ENCODE measurements around the gene ZKSCAN8. TPM values are rescaled to one million over a fixed set of nuclear protein-coding genes. Genes with fewer than 3 reads are reported as not detected.

Gene ZKSCAN8
- total and polyA plus RNA-seq, 10 donors = 3.1 to 33.0 (median 24.9) TPM

DNA sequence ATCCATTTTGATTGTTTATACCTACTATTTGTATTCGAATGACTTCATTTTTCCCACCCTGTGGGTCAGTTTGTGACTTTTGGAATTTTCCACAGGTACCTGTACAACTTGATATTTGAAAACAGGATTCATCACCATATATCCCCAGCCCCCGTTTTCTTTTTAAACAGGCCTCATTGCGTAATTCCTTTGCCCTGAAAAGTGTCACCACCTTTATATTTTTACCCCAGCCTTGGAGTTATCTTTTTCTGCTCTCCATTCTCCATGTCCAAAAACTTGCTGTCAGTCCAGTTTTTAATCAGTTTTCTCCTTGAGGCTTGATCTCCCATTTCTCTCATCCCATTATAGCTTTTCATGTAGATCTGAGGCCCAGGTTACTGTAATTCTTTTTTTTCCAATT lies 16.6 kb downstream of the ZKSCAN8 start:
- TF ChIP-seq, protein P1, sequence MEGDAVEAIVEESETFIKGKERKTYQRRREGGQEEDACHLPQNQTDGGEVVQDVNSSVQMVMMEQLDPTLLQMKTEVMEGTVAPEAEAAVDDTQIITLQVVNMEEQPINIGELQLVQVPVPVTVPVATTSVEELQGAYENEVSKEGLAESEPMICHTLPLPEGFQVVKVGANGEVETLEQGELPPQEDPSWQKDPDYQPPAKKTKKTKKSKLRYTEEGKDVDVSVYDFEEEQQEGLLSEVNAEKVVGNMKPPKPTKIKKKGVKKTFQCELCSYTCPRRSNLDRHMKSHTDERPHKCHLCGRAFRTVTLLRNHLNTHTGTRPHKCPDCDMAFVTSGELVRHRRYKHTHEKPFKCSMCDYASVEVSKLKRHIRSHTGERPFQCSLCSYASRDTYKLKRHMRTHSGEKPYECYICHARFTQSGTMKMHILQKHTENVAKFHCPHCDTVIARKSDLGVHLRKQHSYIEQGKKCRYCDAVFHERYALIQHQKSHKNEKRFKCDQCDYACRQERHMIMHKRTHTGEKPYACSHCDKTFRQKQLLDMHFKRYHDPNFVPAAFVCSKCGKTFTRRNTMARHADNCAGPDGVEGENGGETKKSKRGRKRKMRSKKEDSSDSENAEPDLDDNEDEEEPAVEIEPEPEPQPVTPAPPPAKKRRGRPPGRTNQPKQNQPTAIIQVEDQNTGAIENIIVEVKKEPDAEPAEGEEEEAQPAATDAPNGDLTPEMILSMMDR (IDR thresholded peaks at IDR 0.05 in 8 of 11, conservative IDR thresholded peaks at IDR 0.05 in 3 of 11) = no peak
- TF ChIP-seq POLR2AphosphoS5 (IDR thresholded peaks at IDR 0.05) = no peak
- TF ChIP-seq POLR2A (IDR thresholded peaks at IDR 0.05) = no peak
- H3K4me3 ChIP-seq = no peak overlapping the region
- intact Hi-C loops (cut with DNase I; ENCODE audit: low total_unique reads) = no loop called here
- peaks cover 9 to 66% (median 39%) of the 10 kb centered on the region in 6 donors for H3K36me3 ChIP-seq
- WGBS, 5 donors = 93 to 98% (median 95%) methylated on average over 3 of the region's 3 CpGs
- H3K27ac ChIP-seq = no peak overlapping the region
- DNase-seq = no peak
- no peaks in the 10 kb centered on the region for H3K27me3 ChIP-seq (replicated peaks in 1 of 7)
- H3K4me1 ChIP-seq = peaks cover 0 to 16% (median 11%) of the 10 kb centered on the region in 6 donors
- H3K9me3 ChIP-seq = peaks cover 0 to 7% (median 3%) of the 10 kb centered on the region in 8 donors

DNA sequence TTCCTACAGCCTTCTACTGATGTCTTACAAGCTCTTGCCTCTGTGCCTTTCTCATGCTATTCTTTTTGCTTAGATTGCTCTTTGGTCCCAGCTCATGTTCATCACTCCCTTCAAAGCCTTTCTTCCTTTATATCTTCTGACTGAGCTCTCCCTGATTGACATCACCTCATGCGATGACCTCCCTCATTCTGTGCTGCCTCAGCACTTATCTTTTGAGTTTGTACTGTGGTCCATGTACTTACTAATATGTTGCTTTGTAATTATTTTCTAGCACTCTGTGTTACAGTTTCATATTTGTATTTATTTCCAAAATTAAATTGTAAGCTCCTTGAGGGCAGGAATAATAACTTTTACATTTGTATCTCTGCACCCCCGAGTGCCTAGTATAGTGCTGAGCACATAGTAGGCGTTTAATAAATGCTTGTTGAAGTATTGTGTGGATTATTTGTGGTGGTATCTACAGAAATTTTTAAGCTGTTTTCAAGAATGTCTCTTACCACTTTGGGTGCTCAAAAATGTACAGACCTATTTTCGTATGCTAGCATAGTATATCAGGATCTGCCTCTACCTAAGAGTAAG lies 17.4 kb downstream of the ZKSCAN8 start:
- peaks cover 3 to 58% (median 31%) of the 10 kb centered on the region in 6 donors for H3K36me3 ChIP-seq
- TF ChIP-seq, protein P1 (IDR thresholded peaks at IDR 0.05 in 8 of 11, conservative IDR thresholded peaks at IDR 0.05 in 3 of 11) = no peak
- no peak for TF ChIP-seq POLR2A (IDR thresholded peaks at IDR 0.05)
- TF ChIP-seq POLR2AphosphoS5 (IDR thresholded peaks at IDR 0.05) = no peak
- intact Hi-C loops (cut with DNase I; ENCODE audit: low total_unique reads) = no loop called here
- H3K9me3 ChIP-seq = peaks cover 0 to 3% (median 0%) of the 10 kb centered on the region in 8 donors
- no peak for DNase-seq
- no peaks in the 10 kb centered on the region for H3K27me3 ChIP-seq (replicated peaks in 1 of 7)
- WGBS, 5 donors = 94 to 98% (median 97%) methylated on average over 4 of the region's 4 CpGs
- H3K4me3 ChIP-seq = no peak overlapping the region
- no peak overlapping the region for H3K27ac ChIP-seq
- peaks cover 0 to 16% (median 11%) of the 10 kb centered on the region in 6 donors for H3K4me1 ChIP-seq

- no peak for TF ChIP-seq POLR2AphosphoS5 (IDR thresholded peaks at IDR 0.05)
- TF ChIP-seq POLR2A (IDR thresholded peaks at IDR 0.05) = no peak
- intact Hi-C loops (cut with DNase I; ENCODE audit: low total_unique reads) = no loop called here
- H3K4me1 ChIP-seq = peaks cover 0 to 16% (median 11%) of the 10 kb centered on the region in 6 donors
- no peaks in the 10 kb centered on the region for H3K27me3 ChIP-seq (replicated peaks in 1 of 7)
- H3K36me3 ChIP-seq = peaks cover 0 to 46% (median 20%) of the 10 kb centered on the region in 6 donors
- no peak for DNase-seq
- peaks cover 0 to 3% (median 0%) of the 10 kb centered on the region in 8 donors for H3K9me3 ChIP-seq
- no peak overlapping the region for H3K4me3 ChIP-seq
- WGBS, 5 donors = 78 to 83% (median 81%) methylated on average over 2 of the region's 2 CpGs
- H3K27ac ChIP-seq = no peak overlapping the region
These were observed 18.6 kb downstream of the ZKSCAN8 start for GRCh38 chr6:28160233-28160632.

DNA sequence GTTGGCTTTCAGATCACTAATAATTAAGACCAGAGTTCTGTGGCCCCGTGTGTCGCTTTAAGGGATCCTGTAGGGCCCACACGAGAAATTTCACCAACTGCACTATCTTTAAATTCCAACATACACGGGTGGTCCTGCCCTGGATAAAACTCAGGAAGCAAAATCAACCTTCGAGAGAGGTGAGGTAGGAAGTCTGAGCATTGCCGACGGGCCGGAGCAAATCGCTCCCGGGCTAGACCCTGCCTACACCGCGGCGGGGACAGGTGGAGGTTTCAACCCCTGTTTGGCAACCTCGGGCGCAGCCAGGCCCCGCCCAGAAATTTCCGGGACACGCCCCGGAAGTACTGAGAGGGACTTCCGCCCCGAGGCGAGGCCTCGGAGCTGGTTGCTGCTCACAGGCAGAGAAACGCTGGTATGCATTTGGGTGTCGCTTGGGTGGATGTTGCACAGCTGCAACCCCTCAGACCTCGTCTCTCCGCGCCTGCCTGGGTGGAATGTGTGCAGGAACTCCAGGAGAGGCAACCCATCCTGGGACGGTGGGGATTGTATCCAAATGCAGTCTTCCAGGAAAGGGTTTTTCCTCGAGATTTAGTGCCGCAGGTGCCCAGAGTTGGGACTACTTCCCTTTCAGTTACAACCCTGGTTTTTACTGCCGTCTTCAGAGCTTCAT lies 19.9 kb downstream of the ZKSCAN8 start:
- Histone ChIP-seq H3K4me3 (peak overlapping the region; percentile 26 to 73 (median 46)), H3K27me3 (replicated peaks in 1 of 7) (no peaks in the 10 kb centered on the region), H3K4me1 (peaks cover 0 to 16% (median 11%) of the 10 kb centered on the region in 6 donors), H3K9me3 (peaks cover 0 to 3% (median 0%) of the 10 kb centered on the region in 8 donors), H3K27ac (peak overlapping the region in 5 of 8 donors; percentile 43 to 67 (median 59)), H3K36me3 (peaks cover 0 to 33% (median 9%) of the 10 kb centered on the region in 6 donors)
- peak; percentile 96 for DNase-seq
- intact Hi-C loops (cut with DNase I; ENCODE audit: low total_unique reads) = no loop called here
- WGBS, 5 donors = 4 to 12% (median 8%) methylated on average over 24 to 32 of the region's 32 CpGs
- TF ChIP-seq POLR2AphosphoS5 (IDR thresholded peaks at IDR 0.05) (peak; percentile 80 to 86 (median 86)), POLR2A (IDR thresholded peaks at IDR 0.05) (no peak)
- TF ChIP-seq, protein P1 (IDR thresholded peaks at IDR 0.05 in 8 of 11, conservative IDR thresholded peaks at IDR 0.05 in 3 of 11) = peak in 1 of 11 experiments; percentile 5

Measured in spleen (tissue), 11 donors.